Spleen (tissue), 13 donors: Measurements from ENCODE around the gene ACP5. TPM values are rescaled to one million over a fixed set of nuclear protein-coding genes. Genes with fewer than 3 reads are reported as not detected.
"Not testable (repeated sequence)": the region's sequence is repeated elsewhere in the genome, so short reads cannot be mapped to it uniquely, and the experiment has no call there.

Experiments used
- DNase-seq: peaks from one replicate; pipeline ENCODE4 v3.0.0-alpha.2; 2020
- H3K27ac ChIP-seq, 8 donors: fragments of 200-600 bp; sonication (generic) in 7 of 8; 1 replicate in 4 of 8; 2 replicates in 4 of 8; pipeline versions ENCODE4 v1.5.0 to v1.8.0; 2016 to 2021; ENCODE audit warnings: inconsistent platforms in 4 of 8, mild to moderate bottlenecking in 4 of 8, moderate library complexity in 1 of 8
- H3K27me3 ChIP-seq, 7 donors: fragments of 200-600 bp; sonication (generic) in 6 of 7; replicated peaks in 1 of 7; 1 replicate in 4 of 7; 2 replicates in 3 of 7; pipeline versions ENCODE4 v1.5.0 to v1.8.0; 2016 to 2021; ENCODE audit warnings: inconsistent platforms in 3 of 7, mild to moderate bottlenecking in 1 of 7
- H3K36me3 ChIP-seq, 6 donors: fragments of 200-600 bp; sonication (generic) in 5 of 6; 1 replicate in 4 of 6; 2 replicates in 2 of 6; pipeline versions ENCODE4 v1.5.0 to v1.8.0; 2016 to 2021; ENCODE audit warnings: inconsistent platforms in 2 of 6
- H3K4me1 ChIP-seq, 6 donors: fragments of 200-600 bp; sonication (generic) in 5 of 6; 1 replicate in 3 of 6; 2 replicates in 3 of 6; pipeline versions ENCODE4 v1.5.0 to v1.8.0; 2016 to 2021; ENCODE audit warnings: inconsistent platforms in 3 of 6
- H3K4me3 ChIP-seq, 8 donors: fragments of 200-600 bp; sonication (generic) in 7 of 8; 1 replicate in 4 of 8; 2 replicates in 4 of 8; pipeline versions ENCODE4 v1.5.0 to v1.8.0; 2016 to 2021; ENCODE audit warnings: inconsistent platforms in 4 of 8, mild to moderate bottlenecking in 4 of 8, moderate library complexity in 2 of 8
- H3K9me3 ChIP-seq, 8 donors: fragments of 200-600 bp; sonication (generic) in 7 of 8; 1 replicate in 4 of 8; 2 replicates in 4 of 8; pipeline versions ENCODE4 v1.5.0 to v1.8.0; 2016 to 2021; ENCODE audit warnings: inconsistent platforms in 4 of 8
- POLR2A ChIP-seq, 3 donors: fragments of 450-650 bp; IDR thresholded peaks; one replicate each; pipeline ENCODE4 v1.5.1; 2017; ENCODE audit warnings: antibody characterized with exemption in 3 of 3, mild to moderate bottlenecking in 1 of 3
- POLR2AphosphoS5 ChIP-seq, 3 donors: sonication (generic); formaldehyde crosslinking; IDR thresholded peaks; one replicate each; pipeline ENCODE4 v1.5.1; 2017; ENCODE audit warnings: antibody characterized with exemption in 3 of 3
- WGBS, 5 donors: extraction: QIAGEN DNeasy Blood & Tissue Kit in 3 of 5; methylation state at CpG; one replicate each; pipeline versions ENCODE4 v1.1.5 to v1.1.7; 2013 to 2018; 5-methylcytosine and 5-hydroxymethylcytosine counted together
- intact Hi-C: fragments of 100-400 bp; cut with DNase I; formaldehyde crosslinking; loops from one replicate; pipeline ENCODE4 v1.15.0; 2023; ENCODE audit warnings: low total_unique reads
- long read RNA-seq, 2 donors: transcript quantifications; one replicate each; lab custom pipeline, GENCODE V29; 2026
- polyA plus RNA-seq, 3 donors: library from polyadenylated mRNA; stranded (reverse); fragments of 200-250 nt; gene quantifications; one replicate each; pipeline ENCODE4 v1.2.1, GENCODE V29; 2013
- total RNA-seq, 7 donors: library from RNA; depleted of rRNA in 3 of 7; stranded (reverse); fragments of >200 nt in 3 of 7; fragmentation: NEBNext Ultra II Directional in 4 of 7; extraction: Animal tissue kit (Norgen Biotek cat#: 25700) in 4 of 7; gene quantifications; one replicate each; pipeline versions ENCODE4 v1.1.0 to v1.2.1, GENCODE V29; 2016 to 2021
- TF ChIP-seq, protein P1 (sequence below), 11 experiments: fragments of 200-600 bp in 7 of 11; fragments of 450-650 bp in 4 of 11; sonication (generic) in 4 of 11; IDR thresholded peaks in 8 of 11; conservative IDR thresholded peaks in 3 of 11; 1 replicate in 7 of 11; 2 replicates in 4 of 11; pipeline versions ENCODE4 v1.4.0 to v1.8.0; 2016 to 2021; ENCODE audit warnings: antibody characterized with exemption in 11 of 11, inconsistent platforms in 4 of 11, mild to moderate bottlenecking in 1 of 11
- donor health status: healthy with polysubstance abuse.
- donor health status: DM: no; HTN: no; CAD: no; lungs with moderate emphysema.
- donor health status: DM: no; HTN: no; CAD: no.
- donor health status: Bipolar disorder and iron deficiency.
- donor health status: healthy.
- donor health status: DM: no; HTN: no; CAD: no.
- donor health status: DM: yes; HTN: yes; CAD: no.

The ACP5 gene
- total RNA-seq (10 to 100 TPM; 41.7 to 74.4 (median 64.5) TPM), polyA plus RNA-seq (100 to 1,000 TPM in 2 of 3 donors, 10 to 100 TPM in 1; 91.6 to 332 (median 200) TPM)
- long read RNA-seq, donor 1, partial matches to known transcripts: 0 of 5 reads
- long read RNA-seq, donor 1, other reads (novel, unspliced or antisense): 0 of 5 reads
- long read RNA-seq, donor 2, transcript ACP5-201 (7 exons, 1,630 nt): major isoform, 6 of 9 reads
- long read RNA-seq, donor 2, partial matches to known transcripts: 0 of 9 reads
- long read RNA-seq, donor 2, other reads (novel, unspliced or antisense): 0 of 9 reads

DNA sequence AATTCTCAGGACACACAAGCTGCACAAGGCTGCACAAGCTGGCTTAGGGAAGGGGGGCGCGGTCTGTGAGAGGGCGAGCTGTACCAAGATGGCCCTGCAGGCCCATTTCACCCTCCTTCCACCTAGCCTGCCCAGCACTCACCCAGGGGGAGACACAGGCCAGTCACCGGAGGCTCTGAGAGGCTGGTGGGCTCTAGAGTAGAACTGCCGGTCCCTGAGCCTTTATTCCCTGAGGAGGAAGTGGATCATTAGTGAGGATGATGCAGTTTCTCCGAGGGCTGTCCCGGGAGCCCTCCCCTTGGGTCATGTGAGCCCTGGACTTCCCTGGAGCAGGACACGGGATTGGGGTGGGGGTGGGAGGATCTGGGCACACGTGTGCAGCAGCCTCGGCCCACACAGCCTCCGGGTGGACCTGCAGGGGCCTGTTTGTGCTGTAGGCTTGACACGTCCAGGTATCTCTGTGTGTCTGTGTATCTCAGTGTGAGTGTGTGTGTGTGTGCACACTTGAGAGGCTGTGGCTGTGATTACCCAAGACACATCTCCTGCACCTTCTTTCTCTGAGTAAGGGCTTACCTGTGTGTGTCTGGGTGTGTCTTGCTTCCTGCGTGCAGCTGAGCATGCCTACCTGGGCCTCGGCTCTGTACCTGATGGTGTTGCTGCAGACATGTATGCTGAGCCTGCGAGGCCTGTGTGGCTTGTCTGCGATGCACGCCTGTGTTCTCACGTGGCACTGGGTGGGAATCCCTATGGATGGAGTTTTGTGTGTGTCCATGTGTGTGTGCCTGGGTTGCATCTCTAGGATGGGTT lies at the start of gene ACP5:
Gene ACP5 (minus strand): TSS at position 195 of the 807 bp plus-strand sequence. CDS start 328 bp downstream, outside the sequence.
- Histone ChIP-seq H3K36me3 (peaks cover 0 to 25% (median 3%) of the 10 kb centered on the region in 6 donors), H3K4me1 (peaks cover 33 to 96% (median 75%) of the 10 kb centered on the region in 6 donors), H3K9me3 (no peaks in the 10 kb centered on the region), H3K4me3 (peak within 1 kb of the TSS; percentile 38 to 78 (median 50)), H3K27me3 (peaks cover 0 to 11% (median 0%) of the 10 kb centered on the region in 7 donors), H3K27ac (peak within 1 kb of the TSS; percentile 73 to 88 (median 82))
- TF ChIP-seq POLR2AphosphoS5 (IDR thresholded peaks at IDR 0.05) (no peak), POLR2A (IDR thresholded peaks at IDR 0.05) (no peak)
- TF ChIP-seq, protein P1, sequence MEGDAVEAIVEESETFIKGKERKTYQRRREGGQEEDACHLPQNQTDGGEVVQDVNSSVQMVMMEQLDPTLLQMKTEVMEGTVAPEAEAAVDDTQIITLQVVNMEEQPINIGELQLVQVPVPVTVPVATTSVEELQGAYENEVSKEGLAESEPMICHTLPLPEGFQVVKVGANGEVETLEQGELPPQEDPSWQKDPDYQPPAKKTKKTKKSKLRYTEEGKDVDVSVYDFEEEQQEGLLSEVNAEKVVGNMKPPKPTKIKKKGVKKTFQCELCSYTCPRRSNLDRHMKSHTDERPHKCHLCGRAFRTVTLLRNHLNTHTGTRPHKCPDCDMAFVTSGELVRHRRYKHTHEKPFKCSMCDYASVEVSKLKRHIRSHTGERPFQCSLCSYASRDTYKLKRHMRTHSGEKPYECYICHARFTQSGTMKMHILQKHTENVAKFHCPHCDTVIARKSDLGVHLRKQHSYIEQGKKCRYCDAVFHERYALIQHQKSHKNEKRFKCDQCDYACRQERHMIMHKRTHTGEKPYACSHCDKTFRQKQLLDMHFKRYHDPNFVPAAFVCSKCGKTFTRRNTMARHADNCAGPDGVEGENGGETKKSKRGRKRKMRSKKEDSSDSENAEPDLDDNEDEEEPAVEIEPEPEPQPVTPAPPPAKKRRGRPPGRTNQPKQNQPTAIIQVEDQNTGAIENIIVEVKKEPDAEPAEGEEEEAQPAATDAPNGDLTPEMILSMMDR (IDR thresholded peaks at IDR 0.05 in 8 of 11, conservative IDR thresholded peaks at IDR 0.05 in 3 of 11): no peak
- WGBS, 5 donors: 52 to 67% (median 61%) methylated on average over 13 to 18 of the region's 18 CpGs
- intact Hi-C loops: no loop called here
- DNase-seq: peak; percentile 80

DNA sequence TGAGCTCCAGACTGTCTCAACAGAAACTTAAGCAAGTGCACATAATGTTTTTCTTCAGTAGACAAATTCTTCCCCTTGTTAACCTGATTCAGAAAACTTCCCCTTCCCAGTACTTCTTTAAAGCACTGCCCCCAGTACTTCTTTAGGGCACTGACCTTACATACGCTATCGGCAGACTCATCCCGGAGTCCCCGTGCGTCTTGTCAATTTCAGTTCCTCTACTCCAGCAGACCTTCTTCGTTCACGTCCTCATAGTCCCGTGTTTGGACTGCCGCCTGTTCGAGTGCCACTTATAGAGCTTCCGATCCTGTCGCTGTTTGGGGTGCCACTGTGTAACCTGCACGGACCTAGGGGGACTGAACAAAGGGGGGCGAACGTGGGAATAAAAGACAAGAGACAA lies 48.8 kb upstream of the ACP5 start:
- intact Hi-C loops: no loop called here
- Histone ChIP-seq H3K36me3 (peaks cover 0 to 9% (median under 1%) of the 10 kb centered on the region in 6 donors), H3K27ac (no peak overlapping the region), H3K9me3 (no peaks in the 10 kb centered on the region), H3K4me1 (peaks cover 0 to 21% (median 12%) of the 10 kb centered on the region in 6 donors), H3K4me3 (no peak overlapping the region), H3K27me3 (peaks cover 0 to 10% (median 0%) of the 10 kb centered on the region in 7 donors)
- WGBS, 5 donors: 68 to 82% (median 76%) methylated on average over 15 of the region's 15 CpGs
- TF ChIP-seq POLR2A (IDR thresholded peaks at IDR 0.05) (no peak), POLR2AphosphoS5 (IDR thresholded peaks at IDR 0.05) (peak in 1 of 3 donors; percentile 20)
- TF ChIP-seq, protein P1 (IDR thresholded peaks at IDR 0.05 in 8 of 11, conservative IDR thresholded peaks at IDR 0.05 in 3 of 11): no peak
- DNase-seq: no peak

DNA sequence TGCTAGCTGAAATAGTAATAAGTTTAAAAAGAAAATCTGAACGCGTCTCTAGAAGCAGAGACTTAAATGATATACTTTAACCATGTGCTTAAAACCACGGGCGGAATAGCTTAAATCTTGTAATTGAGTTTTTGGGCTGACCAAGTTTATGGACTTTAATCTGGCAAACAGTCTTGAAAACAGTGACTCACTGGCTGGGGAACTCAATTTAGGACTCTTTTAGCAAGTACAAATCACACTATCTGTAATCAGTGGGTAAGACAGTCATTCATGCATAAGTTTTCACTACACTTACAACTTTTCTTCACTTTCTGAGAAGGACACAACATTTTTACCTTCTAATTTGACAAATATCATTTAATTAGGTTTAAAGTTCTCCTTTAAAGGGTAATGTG lies 46.6 kb upstream of the ACP5 start:
- TF ChIP-seq POLR2A (IDR thresholded peaks at IDR 0.05) (no peak), POLR2AphosphoS5 (IDR thresholded peaks at IDR 0.05) (no peak)
- TF ChIP-seq, protein P1 (IDR thresholded peaks at IDR 0.05 in 8 of 11, conservative IDR thresholded peaks at IDR 0.05 in 3 of 11): no peak
- WGBS, 5 donors: 62 to 72% (median 65%) methylated on average over 4 of the region's 4 CpGs
- H3K36me3 ChIP-seq: peaks cover 0 to 30% (median 20%) of the 10 kb centered on the region in 6 donors
- H3K9me3 ChIP-seq: peaks cover 0 to 16% (median 9%) of the 10 kb centered on the region in 8 donors
- H3K4me3 ChIP-seq: peak overlapping the region in 1 of 8 donors; percentile 40
- H3K27me3 ChIP-seq: peaks cover 0 to 10% (median 0%) of the 10 kb centered on the region in 7 donors
- H3K27ac ChIP-seq: no peak overlapping the region
- intact Hi-C loops: no loop called here
- DNase-seq: no peak
- peaks cover 0 to 21% (median 12%) of the 10 kb centered on the region in 6 donors for H3K4me1 ChIP-seq

DNA sequence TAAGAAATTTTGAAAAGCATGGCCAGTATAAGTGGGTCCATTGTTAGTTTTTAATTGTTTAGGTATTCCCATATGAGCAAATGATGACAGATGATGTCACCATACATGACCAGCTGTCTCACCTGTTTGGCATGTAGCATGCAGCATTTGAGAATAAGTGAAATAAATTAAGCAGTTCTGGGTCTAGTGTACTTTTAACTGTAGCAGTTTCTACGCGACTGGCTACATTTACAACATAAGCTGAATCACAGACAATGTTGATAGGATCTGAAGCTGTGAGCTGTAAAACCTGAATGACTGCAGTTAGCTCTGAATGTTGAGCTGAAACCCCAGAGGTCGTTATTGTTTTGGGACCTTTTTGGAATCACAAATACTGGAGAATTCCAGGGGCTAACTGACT lies 45.0 kb upstream of the ACP5 start:
- WGBS, 5 donors: 60 to 78% (median 65%) methylated on average over 3 of the region's 3 CpGs

More for the DNA sequence above, 45.0 kb upstream of the ACP5 start:
- Histone ChIP-seq H3K36me3 (peaks cover 7 to 47% (median 35%) of the 10 kb centered on the region in 6 donors), H3K4me1 (peaks cover 0 to 21% (median 12%) of the 10 kb centered on the region in 6 donors), H3K9me3 (peaks cover 9 to 33% (median 26%) of the 10 kb centered on the region in 8 donors), H3K27me3 (peaks cover 0 to 10% (median 0%) of the 10 kb centered on the region in 7 donors)
- H3K4me3 ChIP-seq, intact Hi-C loops, DNase-seq, H3K27ac ChIP-seq: not testable (repeated sequence)
